SK-N-SH treated with all-trans-retinoic acid at 6 μM for 48 hours (cell line): ENCODE measurements around the gene PPP4R1.

Experiments used
- ATAC-seq: fragments of 200-7000 bp; cut with Tn5 transposase; 3 replicates; pipeline ENCODE4 v1.9.1; 2020; ENCODE audit warnings: mild to moderate bottlenecking, moderate library complexity
- ARNTL ChIP-seq: fragments of 450-650 bp; formaldehyde crosslinking; IDR thresholded peaks from 2 replicates; pipeline ENCODE4 v1.5.0; 2020; ENCODE audit warnings: low read depth, mild to moderate bottlenecking, moderate library complexity, borderline replicate concordance
- BACH2 ChIP-seq: fragments of 250-450 bp; sonication (Bioruptor Pico); IDR thresholded peaks from 2 replicates; pipeline ENCODE4 v1.9.0; 2021; ENCODE audit warnings: mild to moderate bottlenecking, borderline replicate concordance
- CSDC2 ChIP-seq: fragments of 250-450 bp; sonication (Bioruptor Pico); IDR thresholded peaks from 2 replicates; pipeline ENCODE4 v1.5.0; 2020; ENCODE audit warnings: mild to moderate bottlenecking, moderate library complexity
- ESRRG ChIP-seq: fragments of 250-450 bp; sonication (Bioruptor Pico); IDR thresholded peaks from 2 replicates; pipeline ENCODE4 v1.6.1; 2021; ENCODE audit warnings: mild to moderate bottlenecking
- GLIS3 ChIP-seq: fragments of 250-450 bp; sonication (Bioruptor Pico); IDR thresholded peaks from 2 replicates; pipeline ENCODE4 v1.5.0; 2020; ENCODE audit warnings: mild to moderate bottlenecking, moderate library complexity
- ISL1 ChIP-seq: fragments of 250-450 bp; sonication (Bioruptor Pico); IDR thresholded peaks from 2 replicates; pipeline ENCODE4 v2.1.2; 2022; ENCODE audit warnings: mild to moderate bottlenecking, moderate library complexity
- OSR1 ChIP-seq: fragments of 250-450 bp; sonication (Bioruptor Pico); IDR thresholded peaks from 2 replicates; pipeline ENCODE4 v1.8.0; 2022; ENCODE audit warnings: moderate library complexity, mild to moderate bottlenecking, inconsistent platforms
- PPARA ChIP-seq: fragments of 250-450 bp; sonication (Bioruptor Pico); IDR thresholded peaks from 2 replicates; pipeline ENCODE4 v1.5.0; 2020; ENCODE audit warnings: mild to moderate bottlenecking, borderline replicate concordance
- RARB ChIP-seq: fragments of 250-450 bp; sonication (Bioruptor Pico); IDR thresholded peaks from 2 replicates; pipeline ENCODE4 v1.8.0; 2021; ENCODE audit warnings: mild to moderate bottlenecking, moderate library complexity
- SNAI2 ChIP-seq: fragments of 250-450 bp; sonication (Bioruptor Pico); IDR thresholded peaks from 2 replicates; pipeline ENCODE4 v1.5.0; 2020; ENCODE audit warnings: mild to moderate bottlenecking, moderate library complexity
- TCF4 ChIP-seq: fragments of 250-450 bp; sonication (Bioruptor Pico); IDR thresholded peaks from 2 replicates; pipeline ENCODE4 v1.8.0; 2021; ENCODE audit warnings: mild to moderate bottlenecking, moderate library complexity, borderline replicate concordance
- TOX ChIP-seq: fragments of 250-450 bp; sonication (Bioruptor Pico); IDR thresholded peaks from 2 replicates; pipeline ENCODE4 v1.8.0; 2021; ENCODE audit warnings: mild to moderate bottlenecking, moderate library complexity, borderline replicate concordance
- ZC3H10 ChIP-seq: fragments of 250-450 bp; sonication (Bioruptor Pico); IDR thresholded peaks from 2 replicates; pipeline ENCODE4 v1.5.1; 2021; ENCODE audit warnings: mild to moderate bottlenecking, moderate library complexity
- ZFP3 ChIP-seq: fragments of 250-450 bp; sonication (Bioruptor Pico); IDR thresholded peaks from 2 replicates; pipeline ENCODE4 v1.5.0; 2020; ENCODE audit warnings: mild to moderate bottlenecking, moderate library complexity
- ZFP30 ChIP-seq: fragments of 450-650 bp; formaldehyde crosslinking; IDR thresholded peaks from 2 replicates; pipeline ENCODE4 v1.5.0; 2022; ENCODE audit warnings: mild to moderate bottlenecking, moderate library complexity
- ZNF565 ChIP-seq: fragments of 450-650 bp; formaldehyde crosslinking; conservative IDR thresholded peaks from 2 replicates; pipeline ENCODE4 v1.5.0; 2020; ENCODE audit warnings: low read depth, mild to moderate bottlenecking, moderate library complexity
- ZNF70 ChIP-seq: fragments of 450-650 bp; formaldehyde crosslinking; IDR thresholded peaks from 2 replicates; pipeline ENCODE4 v1.5.0; 2020; ENCODE audit warnings: mild to moderate bottlenecking, moderate library complexity
- ZNF8 ChIP-seq: fragments of 450-650 bp; formaldehyde crosslinking; IDR thresholded peaks from 2 replicates; pipeline ENCODE4 v1.5.0; 2020; ENCODE audit warnings: mild to moderate bottlenecking, moderate library complexity
- TF ChIP-seq, protein P1 (sequence below): fragments of 250-450 bp; sonication (Bioruptor Pico); IDR thresholded peaks from 2 replicates; pipeline ENCODE4 v1.8.0; 2021; ENCODE audit warnings: low read depth, mild to moderate bottlenecking, moderate library complexity, borderline replicate concordance
- TF ChIP-seq, protein P2 (sequence below): fragments of 250-450 bp; sonication (Bioruptor Pico); IDR thresholded peaks from 2 replicates; pipeline ENCODE4 v1.5.0; 2020; ENCODE audit warnings: mild to moderate bottlenecking, moderate library complexity
- TF ChIP-seq, protein P3 (sequence below): fragments of 250-450 bp; sonication (Bioruptor Pico); IDR thresholded peaks from 2 replicates; pipeline ENCODE4 v1.5.1; 2020; ENCODE audit warnings: low read depth, mild to moderate bottlenecking, moderate library complexity
- TF ChIP-seq, protein P4 (sequence below): fragments of 250-450 bp; sonication (Bioruptor Pico); IDR thresholded peaks from 2 replicates; pipeline ENCODE4 v1.5.1; 2021; ENCODE audit warnings: mild to moderate bottlenecking, moderate library complexity

The PPP4R1 gene

DNA sequence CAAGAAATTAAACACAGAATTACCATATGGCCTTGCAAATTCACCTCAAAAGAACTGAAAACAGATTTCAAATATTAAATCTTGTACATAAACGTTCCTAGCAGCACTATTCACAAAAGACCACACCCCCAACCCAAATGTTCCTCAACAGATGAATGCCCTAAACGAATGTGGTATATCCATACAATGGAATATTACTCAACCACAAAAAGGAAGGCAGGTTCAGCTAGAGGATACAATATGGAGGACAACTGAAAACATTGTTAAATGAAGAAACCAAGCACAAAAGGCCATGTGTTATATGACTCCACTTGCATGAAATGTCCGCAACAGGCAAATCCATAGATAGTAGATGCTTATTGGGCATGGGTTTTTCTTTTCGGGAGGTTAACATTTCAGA is 61.7 kb downstream of the PPP4R1 start:
- TF ChIP-seq ZNF8 (CRISPR knock-in tag), result peak; percentile 99
- no peak for TF ChIP-seq OSR1 (CRISPR knock-in tag)
- no peak for ATAC-seq

DNA sequence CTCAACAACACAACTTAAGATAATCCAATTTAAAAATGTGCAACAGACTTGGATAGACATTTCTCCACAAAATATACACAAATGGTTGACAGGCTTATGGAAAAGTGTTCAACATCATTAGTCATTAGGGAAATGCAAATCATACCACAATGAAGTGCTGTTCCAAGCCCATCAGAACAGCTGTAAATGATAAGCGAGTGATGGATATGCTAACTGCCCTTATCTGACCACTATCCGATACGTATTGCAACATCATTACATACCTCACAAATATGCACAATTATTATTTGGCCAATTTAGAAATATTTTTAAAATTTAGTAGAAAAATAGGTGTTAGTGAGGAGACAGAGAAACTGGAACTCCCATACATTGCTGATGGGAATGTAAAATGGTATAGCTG is 62.2 kb downstream of the PPP4R1 start:
- ATAC-seq, result no peak
- TF ChIP-seq RARB (CRISPR knock-in tag), result no peak
- no peak for TF ChIP-seq SNAI2
- no peak for TF ChIP-seq ZNF565 (CRISPR knock-in tag)
- no peak for TF ChIP-seq PPARA
- TF ChIP-seq, protein P1, sequence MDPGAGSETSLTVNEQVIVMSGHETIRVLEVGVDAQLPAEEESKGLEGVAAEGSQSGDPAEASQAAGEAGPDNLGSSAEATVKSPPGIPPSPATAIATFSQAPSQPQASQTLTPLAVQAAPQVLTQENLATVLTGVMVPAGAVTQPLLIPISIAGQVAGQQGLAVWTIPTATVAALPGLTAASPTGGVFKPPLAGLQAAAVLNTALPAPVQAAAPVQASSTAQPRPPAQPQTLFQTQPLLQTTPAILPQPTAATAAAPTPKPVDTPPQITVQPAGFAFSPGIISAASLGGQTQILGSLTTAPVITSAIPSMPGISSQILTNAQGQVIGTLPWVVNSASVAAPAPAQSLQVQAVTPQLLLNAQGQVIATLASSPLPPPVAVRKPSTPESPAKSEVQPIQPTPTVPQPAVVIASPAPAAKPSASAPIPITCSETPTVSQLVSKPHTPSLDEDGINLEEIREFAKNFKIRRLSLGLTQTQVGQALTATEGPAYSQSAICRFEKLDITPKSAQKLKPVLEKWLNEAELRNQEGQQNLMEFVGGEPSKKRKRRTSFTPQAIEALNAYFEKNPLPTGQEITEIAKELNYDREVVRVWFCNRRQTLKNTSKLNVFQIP (CRISPR knock-in tag), result no peak
- TF ChIP-seq ZC3H10 (CRISPR knock-in tag), result no peak
- TF ChIP-seq ARNTL (CRISPR knock-in tag), result no peak
- TF ChIP-seq, protein P2, sequence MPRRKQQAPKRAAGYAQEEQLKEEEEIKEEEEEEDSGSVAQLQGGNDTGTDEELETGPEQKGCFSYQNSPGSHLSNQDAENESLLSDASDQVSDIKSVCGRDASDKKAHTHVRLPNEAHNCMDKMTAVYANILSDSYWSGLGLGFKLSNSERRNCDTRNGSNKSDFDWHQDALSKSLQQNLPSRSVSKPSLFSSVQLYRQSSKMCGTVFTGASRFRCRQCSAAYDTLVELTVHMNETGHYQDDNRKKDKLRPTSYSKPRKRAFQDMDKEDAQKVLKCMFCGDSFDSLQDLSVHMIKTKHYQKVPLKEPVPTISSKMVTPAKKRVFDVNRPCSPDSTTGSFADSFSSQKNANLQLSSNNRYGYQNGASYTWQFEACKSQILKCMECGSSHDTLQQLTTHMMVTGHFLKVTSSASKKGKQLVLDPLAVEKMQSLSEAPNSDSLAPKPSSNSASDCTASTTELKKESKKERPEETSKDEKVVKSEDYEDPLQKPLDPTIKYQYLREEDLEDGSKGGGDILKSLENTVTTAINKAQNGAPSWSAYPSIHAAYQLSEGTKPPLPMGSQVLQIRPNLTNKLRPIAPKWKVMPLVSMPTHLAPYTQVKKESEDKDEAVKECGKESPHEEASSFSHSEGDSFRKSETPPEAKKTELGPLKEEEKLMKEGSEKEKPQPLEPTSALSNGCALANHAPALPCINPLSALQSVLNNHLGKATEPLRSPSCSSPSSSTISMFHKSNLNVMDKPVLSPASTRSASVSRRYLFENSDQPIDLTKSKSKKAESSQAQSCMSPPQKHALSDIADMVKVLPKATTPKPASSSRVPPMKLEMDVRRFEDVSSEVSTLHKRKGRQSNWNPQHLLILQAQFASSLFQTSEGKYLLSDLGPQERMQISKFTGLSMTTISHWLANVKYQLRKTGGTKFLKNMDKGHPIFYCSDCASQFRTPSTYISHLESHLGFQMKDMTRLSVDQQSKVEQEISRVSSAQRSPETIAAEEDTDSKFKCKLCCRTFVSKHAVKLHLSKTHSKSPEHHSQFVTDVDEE (CRISPR knock-in tag), result no peak
- TF ChIP-seq CSDC2 (CRISPR knock-in tag), result no peak
- TF ChIP-seq ISL1, result no peak
- no peak for TF ChIP-seq ZFP30
- no peak for TF ChIP-seq GLIS3 (CRISPR knock-in tag)
- TF ChIP-seq BACH2 (CRISPR knock-in tag), result no peak
- no peak for TF ChIP-seq TOX (CRISPR knock-in tag)

DNA sequence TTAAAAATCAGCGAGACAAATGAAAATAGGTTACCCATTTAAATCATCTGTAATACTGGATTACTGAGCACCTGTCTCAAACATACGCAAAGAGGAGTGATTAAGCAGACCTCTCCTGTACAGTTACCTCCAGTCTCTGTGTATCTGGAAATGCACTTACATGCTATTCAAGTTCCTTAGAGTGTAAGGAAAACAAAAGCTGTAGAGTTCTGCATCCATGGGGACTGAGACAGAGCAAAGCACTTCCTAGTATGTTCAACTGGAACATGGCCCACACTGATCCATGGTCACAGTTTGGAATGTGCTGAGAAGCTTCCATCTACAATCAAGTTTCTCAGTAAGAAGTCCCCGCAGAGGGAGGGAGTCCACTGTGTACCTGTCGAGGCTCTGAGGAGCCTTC is 63.9 kb downstream of the PPP4R1 start:
- TF ChIP-seq GLIS3 (CRISPR knock-in tag) (no peak), ESRRG (no peak), ZNF70 (CRISPR knock-in tag) (no peak), ZFP3 (no peak), RARB (CRISPR knock-in tag) (no peak), CSDC2 (CRISPR knock-in tag) (no peak), ARNTL (CRISPR knock-in tag) (no peak), BACH2 (CRISPR knock-in tag) (no peak), OSR1 (CRISPR knock-in tag) (no peak), ZFP30 (no peak), TCF4 (CRISPR knock-in tag) (no peak), ZNF8 (CRISPR knock-in tag) (no peak), ZNF565 (CRISPR knock-in tag) (no peak), SNAI2 (no peak), ZC3H10 (CRISPR knock-in tag) (no peak)
- TF ChIP-seq, protein P1 (CRISPR knock-in tag), result no peak
- TF ChIP-seq, protein P3, sequence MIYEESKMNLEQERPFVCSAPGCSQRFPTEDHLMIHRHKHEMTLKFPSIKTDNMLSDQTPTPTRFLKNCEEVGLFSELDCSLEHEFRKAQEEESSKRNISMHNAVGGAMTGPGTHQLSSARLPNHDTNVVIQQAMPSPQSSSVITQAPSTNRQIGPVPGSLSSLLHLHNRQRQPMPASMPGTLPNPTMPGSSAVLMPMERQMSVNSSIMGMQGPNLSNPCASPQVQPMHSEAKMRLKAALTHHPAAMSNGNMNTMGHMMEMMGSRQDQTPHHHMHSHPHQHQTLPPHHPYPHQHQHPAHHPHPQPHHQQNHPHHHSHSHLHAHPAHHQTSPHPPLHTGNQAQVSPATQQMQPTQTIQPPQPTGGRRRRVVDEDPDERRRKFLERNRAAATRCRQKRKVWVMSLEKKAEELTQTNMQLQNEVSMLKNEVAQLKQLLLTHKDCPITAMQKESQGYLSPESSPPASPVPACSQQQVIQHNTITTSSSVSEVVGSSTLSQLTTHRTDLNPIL (CRISPR knock-in tag), result no peak
- TF ChIP-seq, protein P2 (CRISPR knock-in tag), result no peak
- TF ChIP-seq, protein P4, sequence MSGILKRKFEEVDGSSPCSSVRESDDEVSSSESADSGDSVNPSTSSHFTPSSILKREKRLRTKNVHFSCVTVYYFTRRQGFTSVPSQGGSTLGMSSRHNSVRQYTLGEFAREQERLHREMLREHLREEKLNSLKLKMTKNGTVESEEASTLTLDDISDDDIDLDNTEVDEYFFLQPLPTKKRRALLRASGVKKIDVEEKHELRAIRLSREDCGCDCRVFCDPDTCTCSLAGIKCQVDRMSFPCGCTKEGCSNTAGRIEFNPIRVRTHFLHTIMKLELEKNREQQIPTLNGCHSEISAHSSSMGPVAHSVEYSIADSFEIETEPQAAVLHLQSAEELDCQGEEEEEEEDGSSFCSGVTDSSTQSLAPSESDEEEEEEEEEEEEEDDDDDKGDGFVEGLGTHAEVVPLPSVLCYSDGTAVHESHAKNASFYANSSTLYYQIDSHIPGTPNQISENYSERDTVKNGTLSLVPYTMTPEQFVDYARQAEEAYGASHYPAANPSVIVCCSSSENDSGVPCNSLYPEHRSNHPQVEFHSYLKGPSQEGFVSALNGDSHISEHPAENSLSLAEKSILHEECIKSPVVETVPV (CRISPR knock-in tag), result no peak
- no peak for ATAC-seq
